DMS53 treated with DMSO at 0.1 percent for 48 hours (cell line): ENCODE data around the gene MDH1B.
"Not testable (repeated sequence)": the region's sequence is repeated elsewhere in the genome, so short reads cannot be mapped to it uniquely, and the experiment has no call there.

ENCODE experiments used
- DNase-seq: peaks from one replicate; lab custom pipeline; 2025; ENCODE audit not compliant: unreplicated experiment; lab: John Stamatoyannopoulos, UW

The MDH1B gene

DNA sequence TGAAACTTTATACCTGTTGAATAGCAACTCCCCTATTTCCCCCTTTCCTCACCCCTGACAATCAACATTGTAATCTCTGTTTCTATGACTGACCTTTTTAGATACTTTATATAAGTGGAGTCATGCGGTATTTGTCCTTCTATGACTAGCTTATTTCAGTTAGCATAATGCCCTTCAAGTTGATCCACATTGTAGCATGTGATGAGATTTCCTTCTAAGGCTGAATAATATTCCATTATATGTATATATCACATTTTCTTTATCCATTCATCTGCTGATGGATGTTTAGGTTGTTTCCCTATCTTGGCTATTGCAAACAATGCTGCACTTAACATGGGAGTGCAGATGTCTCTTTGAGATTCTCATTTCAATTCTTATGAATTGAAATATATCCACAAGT, 9.7 kb upstream of the MDH1B start:
- no peak for DNase-seq

DNA sequence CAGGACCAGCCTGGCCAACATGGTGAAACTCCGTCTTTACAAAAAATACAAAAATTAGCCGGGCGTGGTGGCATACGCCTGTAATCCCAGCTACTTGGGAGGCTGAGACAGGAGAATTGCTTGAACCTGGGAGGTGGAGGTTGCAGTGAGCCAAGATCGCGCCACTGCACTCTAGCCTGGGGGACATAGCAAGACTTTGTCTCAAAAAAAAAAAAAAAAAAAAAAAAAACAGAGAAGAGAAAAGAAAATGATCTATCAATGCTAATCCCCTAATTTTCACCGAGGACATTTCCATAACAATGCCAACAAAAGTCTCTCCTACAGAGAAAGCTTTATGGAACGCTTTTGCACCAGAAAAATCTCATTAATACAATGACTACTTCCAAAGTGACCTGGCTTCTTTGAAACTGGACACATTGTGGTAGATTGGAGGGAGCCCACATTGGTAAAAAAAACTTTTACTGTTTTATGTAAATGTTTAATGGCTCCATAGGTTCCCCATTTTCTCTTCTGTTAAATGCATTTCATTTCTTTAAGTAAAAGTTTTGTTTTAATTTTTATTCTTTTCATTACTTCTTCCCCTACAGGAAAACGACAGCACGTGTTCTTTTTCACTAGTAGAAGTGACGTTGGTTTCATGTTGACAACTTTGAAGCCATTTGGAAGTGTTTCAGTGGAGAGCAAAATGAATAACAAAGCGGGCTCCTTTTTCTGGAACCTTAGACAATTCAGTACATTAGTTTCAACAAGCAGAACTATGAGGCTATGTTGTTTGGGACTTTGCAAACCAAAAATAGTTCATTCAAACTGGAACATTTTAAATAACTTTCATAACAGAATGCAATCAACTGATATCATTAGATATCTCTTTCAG, 1.2 kb upstream of the MDH1B start:
- DNase-seq: no peak

DNA sequence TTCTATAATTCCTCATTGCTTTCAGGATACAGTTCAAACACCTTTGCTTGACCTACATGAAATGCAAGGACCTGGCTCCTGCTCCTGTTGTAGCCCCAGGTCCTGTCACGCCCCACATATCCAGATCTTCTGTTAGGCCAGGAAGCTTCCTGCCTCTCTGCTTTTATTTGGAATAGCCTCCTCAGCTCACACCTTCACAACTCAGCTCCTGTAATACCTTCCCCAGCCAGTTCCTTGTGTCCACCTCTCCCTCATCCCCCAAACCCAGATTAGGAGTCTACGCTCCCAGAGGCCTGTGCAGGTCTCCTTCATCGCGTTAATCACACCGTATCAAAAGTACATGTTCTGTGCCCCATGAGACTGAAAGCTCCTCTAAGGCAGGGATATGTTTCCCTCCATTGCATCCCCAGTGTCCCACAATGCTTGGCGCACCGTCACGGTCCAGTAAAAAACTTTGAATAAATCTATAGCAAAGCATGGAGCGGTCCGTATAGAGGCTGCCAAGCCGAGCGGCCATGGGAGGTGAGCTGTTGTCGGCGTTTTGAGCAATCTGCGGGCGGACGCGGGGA, 371 bp downstream of the MDH1B start:
- peak; percentile 17 for DNase-seq

DNA sequence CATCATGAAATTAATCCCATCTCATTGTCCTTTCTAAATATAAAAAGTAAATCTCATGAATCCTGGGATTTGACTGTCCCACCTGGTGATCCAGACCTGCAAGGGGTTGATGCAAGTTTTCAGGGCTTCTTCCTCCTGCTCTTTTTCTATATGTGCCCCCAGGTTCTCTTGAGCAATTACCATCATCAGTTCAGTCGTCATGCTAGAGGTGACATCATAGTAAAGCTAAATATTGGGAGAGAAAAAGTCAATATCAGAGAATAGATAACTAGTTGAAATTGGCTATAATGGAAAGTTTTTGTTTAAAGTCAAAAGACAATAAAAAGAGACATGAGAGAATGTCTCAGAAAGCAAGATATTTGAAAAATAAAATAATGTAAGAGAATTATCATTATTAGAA, 8.3 kb downstream of the MDH1B start:
- no peak for DNase-seq

DNA sequence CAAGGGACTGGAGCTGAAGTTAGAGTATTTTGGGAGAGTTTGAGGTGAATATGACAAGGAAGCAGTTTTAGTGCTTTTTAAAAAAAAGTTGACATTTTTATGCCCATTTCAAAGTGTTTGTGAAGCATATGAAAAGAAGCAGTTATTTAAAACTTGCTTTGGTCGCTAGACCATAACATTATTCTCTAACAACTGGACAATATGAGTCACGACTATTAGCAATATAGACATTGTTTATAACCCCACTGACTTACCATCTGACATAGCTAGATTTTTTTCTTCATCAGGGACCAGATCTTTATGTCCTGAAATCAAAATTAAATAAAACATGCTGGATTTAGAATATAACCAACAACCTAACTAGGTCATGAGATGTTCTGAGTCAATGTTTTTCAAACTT, 24.3 kb downstream of the MDH1B start:
- DNase-seq: no peak

DNA sequence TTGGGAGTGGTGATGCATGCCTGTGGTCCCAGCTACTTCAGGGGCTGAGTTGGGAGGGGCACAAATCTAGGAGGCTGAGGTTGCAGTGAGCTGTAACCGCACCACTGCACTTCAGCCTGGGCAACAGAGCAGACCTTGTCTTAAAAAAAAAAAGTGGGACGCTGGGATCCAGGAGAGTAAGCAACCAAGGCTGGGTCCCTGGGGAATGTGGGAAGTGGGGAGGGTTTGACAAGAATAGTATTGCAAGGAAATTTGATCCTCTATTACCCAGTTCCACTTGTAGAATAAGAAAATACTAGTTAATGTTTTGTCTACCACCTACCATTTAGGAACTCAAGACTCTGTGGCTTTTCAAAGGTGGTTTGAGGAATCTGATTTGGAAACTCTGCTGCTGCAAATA, 25.9 kb downstream of the MDH1B start:
- no peak for DNase-seq

DNA sequence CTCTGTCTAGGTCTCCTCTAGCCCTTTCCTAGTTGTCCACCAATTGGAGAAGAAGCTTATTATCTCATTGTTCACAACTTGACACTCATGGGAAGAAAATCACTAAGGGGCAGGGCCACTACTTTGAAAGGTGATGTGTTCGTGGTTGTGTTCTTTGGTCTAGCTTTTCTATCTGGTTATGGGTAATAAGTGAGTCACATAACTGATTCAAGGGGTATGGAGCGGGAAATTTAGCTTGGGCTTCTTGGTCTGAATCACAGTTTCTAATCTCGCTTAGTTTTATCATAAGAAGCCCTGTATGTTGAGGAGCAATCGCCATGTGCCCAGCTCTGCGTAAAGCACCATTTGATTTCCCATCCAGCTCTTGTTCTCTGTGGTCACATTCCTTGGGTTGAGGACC, 28.2 kb downstream of the MDH1B start:
- DNase-seq: no peak

DNA sequence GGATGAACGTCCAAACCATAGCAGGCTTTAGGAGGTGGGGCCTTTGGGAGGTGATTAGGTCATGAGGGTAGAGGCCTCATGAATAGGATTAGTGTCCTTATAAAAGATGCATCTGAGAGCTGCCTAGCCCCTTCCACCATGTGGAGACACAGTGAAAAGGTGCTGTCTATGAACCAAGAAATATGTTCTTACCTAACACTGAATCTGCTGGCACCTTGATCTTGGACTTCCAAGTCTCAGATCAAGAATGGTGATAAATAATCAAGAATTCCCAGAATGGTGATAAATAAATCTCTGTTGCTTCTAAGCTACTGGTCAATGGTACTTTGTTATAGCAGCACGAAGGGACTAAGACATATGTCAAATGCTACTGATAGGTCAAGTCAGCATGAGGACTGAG, 31.8 kb downstream of the MDH1B start:
- no peak for DNase-seq

DNA sequence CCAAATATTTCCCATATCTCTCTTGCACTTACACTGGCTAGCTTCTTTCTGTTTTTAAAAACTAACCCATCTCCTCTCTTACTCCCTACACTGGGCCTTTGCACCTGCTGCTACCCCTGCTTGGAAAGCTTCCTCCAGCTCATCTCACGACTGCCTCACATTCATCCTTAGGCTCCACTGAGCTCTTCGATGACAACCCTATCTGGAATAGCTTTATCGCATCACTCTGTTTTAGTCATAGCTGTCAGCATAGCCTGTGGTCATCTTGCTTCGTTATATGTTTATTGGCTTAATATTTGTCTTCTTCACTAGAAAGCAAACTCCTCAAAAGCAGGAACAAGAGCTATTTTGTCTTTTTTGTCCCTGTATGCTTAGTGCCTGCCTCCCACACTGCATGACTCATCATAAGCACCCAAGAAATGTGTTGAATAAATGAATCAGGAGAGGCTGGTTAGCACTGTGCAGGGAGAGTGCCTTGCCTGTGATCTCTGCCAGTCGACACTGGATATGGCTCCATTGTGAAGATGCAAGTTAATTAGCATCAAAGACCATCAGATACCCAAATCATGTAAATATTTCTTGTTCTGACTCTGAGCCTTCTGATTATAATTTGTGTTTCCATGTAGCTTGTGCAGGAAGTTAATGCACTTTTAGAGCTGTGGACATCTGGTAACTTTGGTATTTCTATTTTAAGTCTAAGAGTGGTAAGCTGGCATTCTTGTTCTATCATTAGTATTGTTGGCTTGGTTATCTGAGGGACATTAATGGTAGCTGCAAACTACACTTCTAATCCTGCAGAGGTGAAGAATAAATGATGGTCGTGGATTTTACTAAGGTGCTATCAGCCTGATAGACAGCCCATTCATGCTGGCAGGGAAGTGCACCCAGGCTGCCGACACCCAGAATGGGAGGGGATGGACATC, 36.6 kb downstream of the MDH1B start:
- DNase-seq: peak; percentile 19

DNA sequence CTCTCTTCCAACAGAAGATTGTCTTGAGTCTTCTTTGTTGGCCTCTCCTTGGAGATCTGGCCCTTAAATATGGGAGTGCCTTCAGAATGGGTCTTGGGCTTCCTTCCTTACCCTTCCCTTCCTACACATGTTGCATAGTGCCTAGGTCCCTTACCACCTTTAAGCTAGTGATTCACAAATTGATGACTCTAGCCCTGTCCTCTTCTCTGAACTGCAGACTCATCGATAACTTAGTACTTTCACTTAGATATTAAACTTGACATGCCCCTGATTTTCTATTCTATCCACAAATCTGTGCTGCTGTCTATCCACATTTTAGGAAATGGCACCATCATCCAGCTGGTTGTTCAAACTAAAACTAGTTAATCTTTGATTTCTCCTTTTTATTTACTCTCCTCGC, 37.8 kb downstream of the MDH1B start:
- DNase-seq: no peak

DNA sequence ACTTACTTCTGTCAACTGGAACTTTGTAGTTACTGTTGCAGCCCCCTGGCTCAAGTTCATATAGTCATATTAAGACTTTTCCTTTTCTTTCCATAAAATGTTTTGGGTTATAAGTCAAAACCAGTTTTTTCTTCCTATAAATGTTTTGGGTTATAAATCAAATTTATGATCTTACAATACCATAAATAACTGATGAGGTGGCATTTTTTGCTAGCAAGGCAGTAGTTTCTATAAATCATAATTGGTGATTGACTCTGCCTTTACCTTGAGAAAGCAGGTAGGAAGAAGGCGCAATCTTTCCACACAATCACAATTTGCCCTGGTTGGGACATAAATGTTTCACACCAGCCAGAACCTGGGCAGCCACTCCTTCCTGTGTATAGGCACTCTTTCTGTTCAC, 41.8 kb downstream of the MDH1B start:
- DNase-seq: no peak

DNA sequence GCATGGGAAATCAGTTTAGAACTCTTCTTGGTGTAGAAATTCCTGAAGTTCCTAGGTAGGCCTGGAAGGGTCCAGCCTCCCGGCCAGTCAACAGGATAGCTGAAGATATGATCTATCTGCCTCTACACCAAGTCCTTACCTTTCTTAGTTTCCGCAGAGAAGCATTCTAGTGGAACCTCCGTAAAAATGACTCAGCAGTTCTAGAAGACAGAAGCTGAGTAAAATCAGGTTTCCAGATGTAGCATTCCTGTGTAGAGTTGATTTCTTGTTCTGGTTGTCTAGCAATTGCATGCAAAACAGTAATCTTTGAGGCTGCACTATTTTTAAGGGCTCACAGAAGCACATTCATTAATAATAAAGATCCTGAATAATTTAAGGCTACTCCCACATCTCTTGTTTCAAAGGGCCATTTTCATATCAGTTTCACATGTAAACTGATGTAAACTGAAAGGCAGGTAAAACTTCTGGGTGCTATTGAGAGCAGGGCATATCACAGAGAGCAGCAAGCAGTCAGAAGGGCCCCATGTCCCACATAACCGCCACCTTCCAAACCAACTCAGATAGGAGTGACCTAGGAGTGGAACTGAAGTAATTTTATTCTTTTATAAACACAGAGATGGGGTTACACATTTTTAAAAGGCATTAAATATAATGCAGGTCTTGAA, 43.7 kb downstream of the MDH1B start:
- no peak for DNase-seq

DNA sequence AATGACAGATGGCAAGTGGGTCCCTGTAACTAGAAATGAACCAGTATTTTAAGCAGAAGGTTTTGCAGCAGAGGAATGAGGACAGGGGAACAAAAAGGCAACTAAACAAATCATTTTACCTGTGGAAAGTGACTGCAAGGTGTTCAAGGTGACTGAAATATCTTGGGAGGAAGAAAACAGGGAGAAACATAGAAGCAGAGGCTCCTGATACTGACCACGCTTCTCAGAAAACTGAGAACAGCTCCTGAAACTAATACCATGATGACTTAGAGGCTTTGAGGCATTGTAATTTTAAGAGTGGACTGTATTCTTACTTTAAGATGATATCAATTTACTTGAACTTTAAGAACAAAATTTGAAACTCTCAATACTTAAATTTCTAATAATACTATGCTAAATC, 46.8 kb downstream of the MDH1B start, which contains the start of gene DYTN:
DYTN (minus strand) TSS at position 101 of the 400 bp plus-strand sequence. CDS start 117 bp downstream, outside the sequence.
- DNase-seq: no peak

DNA sequence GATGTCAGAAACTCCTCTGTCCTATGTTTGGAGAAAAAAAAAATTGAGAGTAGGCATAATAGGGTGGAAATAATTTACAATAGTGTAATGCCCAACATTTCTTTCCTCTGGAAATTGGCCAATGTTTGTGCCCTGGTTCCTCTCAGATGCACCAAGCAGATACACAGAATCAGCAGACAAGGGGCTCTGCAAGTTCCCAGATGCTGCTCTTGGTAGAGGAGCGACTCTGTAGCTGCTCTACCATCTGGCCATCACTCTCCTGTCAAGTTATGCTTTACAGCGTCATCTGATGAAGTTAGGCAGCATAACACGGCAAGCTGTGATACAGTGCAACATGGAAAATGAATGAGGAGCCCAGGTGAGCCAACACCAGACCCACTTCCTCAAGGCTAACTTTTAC, 48.5 kb downstream of the MDH1B start:
- DNase-seq: no peak

DNA sequence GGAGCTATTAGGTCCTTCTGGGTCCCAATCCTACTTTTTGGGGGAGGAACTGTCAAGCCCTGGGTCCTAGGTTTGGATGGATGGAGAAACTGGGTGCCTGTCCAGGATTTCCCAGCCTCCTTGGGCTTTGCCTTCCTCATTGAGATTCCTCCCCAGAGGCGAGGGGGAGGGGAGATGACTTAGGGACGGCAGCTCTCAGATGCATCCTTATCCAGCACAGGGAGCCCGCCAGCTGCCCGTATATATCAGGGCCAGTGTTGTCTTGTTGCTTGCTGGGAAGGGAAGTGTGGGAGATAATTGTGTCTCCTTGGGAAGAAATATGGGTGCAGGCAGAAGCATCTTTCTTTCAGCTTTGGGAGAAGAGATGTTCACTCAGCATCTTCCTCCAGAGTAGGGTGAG, 49.9 kb downstream of the MDH1B start:
- DNase-seq: not testable (repeated sequence)

DNA sequence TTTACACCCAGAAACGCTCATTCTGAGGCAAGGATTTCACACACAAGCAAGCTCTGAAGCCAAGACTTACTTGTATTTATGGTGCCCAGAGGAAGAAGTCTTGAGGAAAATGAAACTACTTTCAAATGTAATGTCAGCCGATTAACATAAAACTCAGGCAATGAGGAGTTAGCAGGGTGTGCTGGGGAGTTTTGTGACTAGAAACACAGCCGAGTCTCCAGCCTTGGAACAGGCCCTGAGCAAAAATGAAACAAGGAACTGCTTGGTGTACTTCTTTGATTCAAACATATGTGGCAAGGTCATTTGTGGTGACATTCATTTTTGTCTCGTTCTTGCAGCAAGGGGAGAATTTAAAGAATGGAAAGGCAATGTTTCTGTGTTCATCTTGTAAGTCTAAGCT, 51.4 kb downstream of the MDH1B start:
- DNase-seq: no peak

DNA sequence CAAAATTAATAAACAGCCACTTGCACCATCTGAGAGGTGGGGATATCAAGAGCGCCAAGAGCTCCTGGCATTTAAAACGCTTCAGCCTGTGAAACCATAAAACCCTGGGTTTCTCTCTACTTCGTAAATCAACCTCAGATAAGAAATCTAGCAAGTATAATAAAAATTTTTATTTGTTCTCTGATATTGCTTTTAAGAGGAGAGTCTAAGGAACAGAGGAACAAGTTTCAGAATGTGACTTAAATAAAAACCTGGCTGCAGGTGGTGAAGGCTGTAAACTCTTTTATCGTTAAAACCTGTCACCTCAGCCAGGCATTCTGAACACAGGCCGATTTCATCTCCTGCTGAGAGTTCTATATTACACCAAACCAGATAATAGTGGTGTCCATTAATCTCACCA, 56.8 kb downstream of the MDH1B start:
- DNase-seq: no peak

DNA sequence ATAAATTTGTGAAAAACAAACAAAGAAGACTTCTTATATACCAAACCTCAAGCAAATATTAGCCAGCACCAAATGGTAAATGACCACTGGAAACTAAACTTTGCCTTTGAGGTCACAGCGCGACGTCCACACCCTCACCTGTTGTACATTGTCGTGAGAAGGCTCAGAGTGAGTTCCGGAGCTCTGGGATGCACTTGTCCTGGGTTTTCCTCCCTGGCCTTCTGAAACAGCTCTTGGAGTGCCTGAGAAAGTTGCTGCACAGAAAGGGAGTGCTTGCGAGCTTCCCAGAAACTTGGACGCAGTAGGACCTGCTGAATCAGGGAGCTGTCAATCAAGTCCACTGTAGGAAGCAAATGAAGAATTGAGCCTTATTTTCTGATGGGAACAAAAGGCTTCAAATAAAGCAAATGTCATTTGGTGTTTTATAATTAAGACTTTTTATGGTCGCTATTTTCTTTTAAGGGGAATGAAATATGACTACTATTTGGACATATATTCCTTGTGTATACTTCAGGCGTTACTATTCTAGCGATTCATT, 57.9 kb downstream of the MDH1B start:
- DNase-seq: no peak

DNA sequence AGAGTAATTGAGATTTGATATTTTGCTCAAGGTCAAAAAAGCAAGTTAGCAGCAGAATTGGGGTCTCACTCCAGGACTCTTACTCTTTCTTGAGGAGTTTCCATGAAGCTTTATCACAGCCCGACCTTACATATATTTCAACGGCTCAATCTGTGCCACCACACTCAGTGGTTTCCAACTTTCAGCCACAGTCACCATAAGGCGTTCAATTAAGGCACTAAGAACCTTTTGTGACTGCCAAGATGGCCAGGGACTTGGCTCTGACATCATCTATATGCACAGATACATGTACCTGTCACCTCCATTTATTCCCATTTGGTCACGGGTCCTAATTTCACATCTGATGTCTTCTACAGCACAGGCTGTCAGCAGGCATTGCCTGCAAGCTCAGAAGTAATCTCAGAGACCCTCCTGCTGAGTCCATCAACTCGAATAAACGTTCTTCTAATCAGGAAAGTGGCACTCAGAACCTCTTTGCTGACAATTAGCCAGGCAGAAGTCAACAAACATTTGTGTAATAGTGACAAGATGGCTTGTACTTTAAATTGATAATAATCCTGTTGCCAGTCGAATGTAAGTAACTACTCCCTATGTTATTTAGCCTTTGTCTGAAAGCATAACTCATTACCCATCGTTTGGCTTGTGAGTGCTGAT, 63.0 kb downstream of the MDH1B start:
- no peak for DNase-seq

DNA sequence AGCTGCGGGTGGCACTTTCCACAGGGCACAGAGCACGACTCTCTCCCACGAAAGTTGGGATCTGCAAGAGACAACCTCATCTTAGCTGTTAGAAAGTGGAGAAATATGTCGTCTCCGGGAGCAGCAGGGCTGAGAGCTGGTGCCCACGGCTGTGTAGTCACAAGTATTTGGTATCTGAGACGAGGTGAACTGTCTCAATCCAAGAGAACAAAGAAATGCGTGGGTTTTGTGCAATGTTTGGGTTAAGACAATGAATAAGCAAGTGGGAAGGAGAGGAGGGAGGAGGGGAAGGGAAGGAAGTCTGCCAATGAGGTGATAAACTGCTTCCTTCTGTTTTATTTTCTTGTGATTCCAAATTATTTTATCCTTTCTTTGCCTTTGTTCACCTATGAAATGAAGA, 65.0 kb downstream of the MDH1B start:
- DNase-seq: no peak
